H1 (cell line): Measurements from ENCODE around the gene SPARCL1. TPM values are rescaled to one million over a fixed set of nuclear protein-coding genes. Genes with fewer than 3 reads are reported as not detected.

Experiments
- BCL11A ChIP-seq, 2 experiments: IDR thresholded peaks; one replicate each; pipeline ENCODE4 v1.6.1; 2011; ENCODE audit warnings: low read depth in 2 of 2, low read length in 2 of 2, mild to moderate bottlenecking in 2 of 2
- CHD2 ChIP-seq: IDR thresholded peaks from 2 replicates; pipeline ENCODE4 v1.6.1; 2012; ENCODE audit warnings: low read length, improper control_type of control experiment
- CHD7 ChIP-seq: fragments of 300-600 bp; sonication (generic); IDR thresholded peaks from 2 replicates; pipeline ENCODE4 v1.7.1; 2012; ENCODE audit warnings: low read length, moderate library complexity, mild to moderate bottlenecking, inconsistent platforms; ENCODE audit not compliant: insufficient replicate concordance
- EP300 ChIP-seq, 2 experiments: IDR thresholded peaks; 1 replicate in 1 of 2; 2 replicates in 1 of 2; pipeline ENCODE4 v1.6.1; 2011 to 2012; ENCODE audit warnings: low read depth in 2 of 2, low read length in 2 of 2, mild to moderate bottlenecking in 2 of 2, borderline replicate concordance in 1 of 2, inconsistent platforms in 1 of 2, moderate library complexity in 1 of 2
- POU5F1 ChIP-seq: IDR thresholded peaks from 2 replicates; pipeline ENCODE4 v1.6.1; 2011; ENCODE audit warnings: low read depth, mild to moderate bottlenecking, low read length, moderate library complexity
- RFX5 ChIP-seq: IDR thresholded peaks from 2 replicates; pipeline ENCODE4 v1.6.1; 2011; ENCODE audit warnings: low read depth, low read length, improper control_type of control experiment, borderline replicate concordance
- SIX5 ChIP-seq: IDR thresholded peaks from 2 replicates; pipeline ENCODE4 v1.6.1; 2011; ENCODE audit warnings: mild to moderate bottlenecking, low read depth, low read length
- SRF ChIP-seq: IDR thresholded peaks from 2 replicates; pipeline ENCODE4 v1.6.1; 2011; ENCODE audit warnings: mild to moderate bottlenecking, low read depth, low read length, moderate library complexity
- TAF1 ChIP-seq: IDR thresholded peaks from 2 replicates; pipeline ENCODE4 v1.6.1; 2011; ENCODE audit warnings: mild to moderate bottlenecking, low read depth, low read length
- TAF7 ChIP-seq: optimal IDR thresholded peaks from 2 replicates; pipeline ENCODE3; 2011; ENCODE audit warnings: low read depth, mild to moderate bottlenecking, inconsistent platforms, low read length, moderate library complexity, borderline replicate concordance
- polyA plus RNA-seq, 7 experiments: library from polyadenylated mRNA; depleted of rRNA in 3 of 7; stranded (reverse) in 5 of 7; unstranded in 2 of 7; fragments of >200 nt in 5 of 7; fragments of 200-250 nt in 2 of 7; gene quantifications; 1 replicate in 5 of 7; 2 replicates in 1 of 7; 4 replicates in 1 of 7; pipeline versions ENCODE4 v1.2.1 to v1.2.3, GENCODE V29; 2011 to 2013; ENCODE audit warnings: missing spikeins in 2 of 7, mixed read lengths in 2 of 7
- total RNA-seq: library from RNA; stranded (reverse); fragmentation: NEBNext Ultra II Directional; extraction: Animal tissue kit (Norgen Biotek cat#: 25700); gene quantifications from 2 replicates; pipeline ENCODE4 v1.2.1, GENCODE V29; 2021

The SPARCL1 gene
- total and polyA plus RNA-seq, 2 of the 8 experiments (the other 6 are each of a cell fraction or from before 2014, with no cell fraction given): 0.48 to 0.51 TPM

DNA sequence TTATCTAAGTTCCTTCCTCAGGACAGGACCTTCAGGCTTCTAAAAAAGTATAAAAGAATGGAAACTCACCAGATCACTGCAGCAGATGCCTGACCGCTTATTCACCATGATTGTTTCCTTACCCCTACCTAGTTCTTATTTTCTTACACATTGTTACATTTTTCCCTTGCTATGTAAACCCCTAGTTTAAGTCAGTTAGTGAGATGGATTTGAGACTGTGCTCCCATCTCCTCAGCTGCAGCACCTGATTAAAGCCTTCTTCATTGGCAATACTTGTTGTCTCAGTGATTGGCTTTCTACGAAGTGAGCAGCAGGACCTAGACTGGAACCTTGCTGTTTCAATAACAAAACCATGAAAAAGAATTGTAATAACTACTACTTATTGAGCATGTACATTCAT is 4.7 kb downstream of the SPARCL1 start (continued):
- TF ChIP-seq CHD7: no peak
- no peak for TF ChIP-seq TAF1
- TF ChIP-seq RFX5: no peak
- TF ChIP-seq POU5F1: no peak
- TF ChIP-seq SIX5: no peak
- TF ChIP-seq BCL11A (IDR thresholded peaks at IDR 0.05; ENCODE audit: low read depth in 2 of 2, low read length in 2 of 2): no peak
- no peak for TF ChIP-seq TAF7
- no peak for TF ChIP-seq EP300 (IDR thresholded peaks at IDR 0.05; ENCODE audit: borderline replicate concordance in 1 of 2, low read depth in 2 of 2, low read length in 2 of 2)
- TF ChIP-seq CHD2: no peak
- no peak for TF ChIP-seq SRF
